Measurements from ENCODE around the gene ZFYVE28.

DNA sequence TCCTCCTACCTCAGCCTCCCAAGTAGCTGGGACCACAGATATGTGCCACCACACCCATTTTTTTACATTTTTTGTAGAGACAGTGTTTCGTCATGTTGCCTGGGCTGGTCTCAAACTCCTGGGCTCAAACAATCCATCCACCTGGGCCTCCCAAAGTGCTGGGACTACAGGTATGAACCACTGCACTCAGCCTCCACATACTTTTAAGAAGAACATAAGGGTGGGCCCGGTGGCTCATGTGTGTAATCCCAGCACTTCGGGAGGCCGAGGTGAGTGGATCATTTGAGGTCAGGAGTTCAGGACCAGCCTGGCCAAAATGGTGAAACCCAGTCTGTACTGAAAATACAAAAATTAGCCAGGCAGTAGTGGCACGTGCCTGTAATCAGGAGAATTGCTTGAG is 105.1 kb downstream of the ZFYVE28 start:
- no peak for TF ChIP-seq CTCF (IDR thresholded peaks at IDR 0.05)
- no peak for TF ChIP-seq POLR2A (IDR thresholded peaks at IDR 0.05)
- no peak for TF ChIP-seq POLR2AphosphoS5 (IDR thresholded peaks at IDR 0.05)
